HG03066 (cell line): ENCODE measurements around the gene ABHD5.

Experiments used
- ATAC-seq: cut with Tn5 transposase; IDR thresholded peaks from one replicate; pipeline ENCODE4 v1.9.1; 2021; ENCODE audit warnings: low read depth; ENCODE audit not compliant: unreplicated experiment

The ABHD5 gene

DNA sequence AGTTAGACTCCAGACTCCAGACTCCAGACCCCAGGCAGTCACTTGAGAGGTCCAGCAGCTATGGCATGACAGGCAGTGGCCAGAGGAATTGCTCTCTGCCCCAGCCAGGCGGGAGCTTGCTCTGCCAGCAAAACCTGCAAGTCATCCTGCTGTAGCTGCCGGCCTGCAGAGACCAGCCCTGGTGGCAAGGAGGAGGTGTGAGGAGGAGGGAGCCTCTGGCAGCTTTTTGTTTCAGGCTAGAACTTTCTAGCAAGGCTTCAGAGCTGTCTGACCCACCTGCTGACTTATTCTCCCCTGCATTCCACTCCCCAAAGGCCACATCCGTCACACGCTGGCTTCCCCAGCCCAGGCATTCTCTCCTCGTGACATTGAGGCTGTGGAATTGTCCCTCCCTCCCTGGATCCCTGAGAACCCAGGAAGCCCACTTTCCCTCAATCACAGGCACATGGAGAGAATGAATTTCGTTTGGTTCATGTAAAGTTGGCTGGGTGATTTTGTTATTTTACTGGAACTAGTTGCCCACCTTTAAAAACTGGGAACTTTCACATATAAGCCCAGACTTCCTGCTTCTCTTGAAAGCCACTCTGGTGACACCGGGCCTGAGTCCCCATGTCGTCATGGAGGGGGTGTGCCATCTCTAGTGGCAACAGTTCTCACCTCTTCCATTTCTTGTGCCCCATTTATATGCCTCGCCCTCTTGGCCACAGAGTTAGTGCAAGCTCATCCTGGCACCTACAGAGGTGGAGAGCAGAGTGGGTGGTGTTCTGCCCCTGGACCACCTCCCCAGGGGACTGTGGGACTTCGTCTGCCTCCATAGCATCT, 82.7 kb downstream of the ABHD5 start:
- no peak for ATAC-seq

DNA sequence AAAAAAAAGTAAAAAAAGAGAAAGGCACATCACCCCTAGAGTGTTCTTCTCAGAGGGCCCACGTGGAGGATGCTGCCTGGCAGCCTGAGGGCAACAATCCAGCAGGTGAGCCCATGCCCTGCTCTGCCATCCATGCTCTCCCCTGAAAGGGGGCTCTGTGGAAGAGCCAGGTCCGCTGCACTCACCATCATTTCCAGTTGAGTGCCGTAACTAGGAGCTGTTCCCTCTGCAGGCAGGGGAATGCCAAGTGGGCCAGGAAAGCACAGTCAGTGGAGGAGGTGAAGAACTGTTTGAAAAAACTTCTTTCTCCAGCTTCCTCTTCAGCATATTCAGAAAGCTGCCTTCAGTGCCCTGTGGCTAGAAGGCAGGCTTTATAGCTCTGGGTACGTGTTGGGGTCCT, 84.1 kb downstream of the ABHD5 start:
- no peak for ATAC-seq

DNA sequence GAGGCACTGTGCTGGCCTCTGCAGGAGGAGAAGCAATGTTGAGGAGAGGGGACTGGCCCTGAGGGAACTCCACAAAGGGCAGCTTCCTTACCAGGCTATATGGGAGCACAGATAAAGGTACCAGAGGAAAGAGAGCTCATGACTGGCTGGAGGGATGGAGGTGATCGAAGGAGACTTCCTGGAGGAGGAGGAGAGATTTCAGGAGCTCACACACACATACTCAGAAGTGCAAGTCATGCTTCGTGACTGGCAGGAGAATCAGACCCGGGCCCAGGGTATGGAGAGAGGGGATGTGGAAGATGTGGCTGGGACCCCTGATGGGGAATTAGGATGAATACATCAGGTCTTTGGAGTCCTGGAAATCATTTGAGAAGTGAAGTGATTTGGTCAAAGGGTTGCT, 85.4 kb downstream of the ABHD5 start:
- no peak for ATAC-seq

GRCh38 chr3:43779850-43780249, 89.1 kb downstream of the ABHD5 start:
- ATAC-seq: no peak

DNA sequence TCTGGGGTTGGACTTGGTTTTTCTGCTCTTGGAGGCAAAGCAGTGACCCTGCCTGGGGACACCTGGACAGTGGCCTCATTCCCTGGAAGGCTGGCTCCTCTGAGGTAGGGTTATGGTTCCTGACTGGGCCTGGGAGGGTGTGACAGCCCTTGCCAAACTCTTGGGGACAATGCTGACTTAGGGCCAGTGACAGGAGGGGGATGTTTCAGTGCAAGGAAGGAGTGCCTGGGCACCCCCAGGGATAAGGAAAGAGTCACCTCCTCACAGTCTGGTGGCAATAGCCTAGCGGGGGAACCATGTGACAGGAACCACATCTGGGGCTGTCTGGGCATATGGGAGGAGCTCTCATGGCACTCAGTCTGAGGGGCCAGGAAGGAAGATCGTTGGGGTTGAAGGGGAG, 91.8 kb downstream of the ABHD5 start:
- no peak for ATAC-seq
